AG20443 (cell line): ENCODE results near the gene ZNF273.
A peak's percentile ranks its signal among the peaks of the same experiment; 100 is the strongest.
"Not testable (repeated sequence)": the region's sequence is repeated elsewhere in the genome, so short reads cannot be mapped to it uniquely, and the experiment has no call there.

Experiments
- DNase-seq: peaks from one replicate; pipeline ENCODE4 v3.0.0; 2012; ENCODE audit warnings: low spot score, mixed read lengths

ZNF273 gene

GRCh38 chr7:64944667-64945502, 41.8 kb downstream of the ZNF273 start:
- DNase-seq: not testable (repeated sequence)

GRCh38 chr7:64945503-64946175, 42.6 kb downstream of the ZNF273 start:
- DNase-seq: no peak

- DNase-seq: peak; percentile 18
These were observed 43.7 kb downstream of the ZNF273 start for GRCh38 chr7:64946772-64947171.

- DNase-seq: peak; percentile 11
These were observed 44.4 kb downstream of the ZNF273 start for GRCh38 chr7:64947252-64948000.

GRCh38 chr7:64948774-64949173, 45.7 kb downstream of the ZNF273 start:
- not testable (repeated sequence) for DNase-seq

GRCh38 chr7:64950673-64951072, 47.6 kb downstream of the ZNF273 start:
- not testable (repeated sequence) for DNase-seq

GRCh38 chr7:64951250-64951848, 48.3 kb downstream of the ZNF273 start:
- DNase-seq: peak; percentile 54

- DNase-seq: no peak
These were observed 56.1 kb downstream of the ZNF273 start for GRCh38 chr7:64959072-64959747.

- no peak for DNase-seq
These were observed 62.5 kb downstream of the ZNF273 start for GRCh38 chr7:64965594-64965993.

GRCh38 chr7:64978497-64979203, 75.6 kb downstream of the ZNF273 start:
- no peak for DNase-seq
